ENCODE measurements around the gene SLC2A13.

The SLC2A13 gene

DNA sequence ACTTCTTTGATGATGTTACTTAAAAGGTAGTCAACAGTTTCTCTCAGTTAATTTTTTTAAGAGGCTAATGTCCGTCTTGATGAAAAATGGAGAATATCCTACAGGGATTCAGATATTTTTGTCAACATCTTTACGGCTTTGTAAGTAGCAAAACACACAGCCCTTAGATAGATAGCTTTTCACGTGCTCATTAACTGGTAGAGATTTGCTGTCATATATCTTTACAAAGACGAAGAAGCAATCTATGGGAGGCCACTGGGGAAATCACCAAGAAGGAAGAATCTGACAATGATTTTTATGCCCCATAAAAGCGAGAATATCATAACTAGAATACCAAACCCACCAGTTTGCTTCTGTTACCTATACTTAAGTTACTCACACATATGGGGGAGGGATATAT lies 121.2 kb downstream of the SLC2A13 start:
- Histone ChIP-seq H3K4me1 (ENCODE audit: control insufficient read depth, insufficient read depth, low read length) (no peaks in the 10 kb centered on the region), H3K27me3 (ENCODE audit: control insufficient read depth, insufficient read depth, low read length) (no peaks in the 10 kb centered on the region), H3K9me3 (ENCODE audit: control insufficient read depth, insufficient read depth, low read length) (no peaks in the 10 kb centered on the region), H3K9ac (ENCODE audit: low read depth, low read length) (no peak overlapping the region), H3K36me3 (ENCODE audit: control insufficient read depth, insufficient read depth, low read length) (no peaks in the 10 kb centered on the region), H3K4me3 (ENCODE audit: low read depth, low read length) (no peak overlapping the region)

- H3K9me3 ChIP-seq (ENCODE audit: control insufficient read depth, insufficient read depth, low read length): no peaks in the 10 kb centered on the region
- no peak overlapping the region for H3K9ac ChIP-seq (ENCODE audit: low read depth, low read length)
- H3K4me3 ChIP-seq (ENCODE audit: low read depth, low read length): no peak overlapping the region
- no peaks in the 10 kb centered on the region for H3K36me3 ChIP-seq (ENCODE audit: control insufficient read depth, insufficient read depth, low read length)
- no peaks in the 10 kb centered on the region for H3K27me3 ChIP-seq (ENCODE audit: control insufficient read depth, insufficient read depth, low read length)
- H3K4me1 ChIP-seq (ENCODE audit: control insufficient read depth, insufficient read depth, low read length): peaks cover 2% of the 10 kb centered on the region
Observed at GRCh38 chr12:39975374-39975918, 130.4 kb downstream of the SLC2A13 start.

GRCh38 chr12:39972119-39972518 lies 133.8 kb downstream of the SLC2A13 start:
- no peaks in the 10 kb centered on the region for H3K36me3 ChIP-seq (ENCODE audit: control insufficient read depth, insufficient read depth, low read length)
- no peak overlapping the region for H3K9ac ChIP-seq (ENCODE audit: low read depth, low read length)
- H3K27me3 ChIP-seq (ENCODE audit: control insufficient read depth, insufficient read depth, low read length): no peaks in the 10 kb centered on the region
- no peak overlapping the region for H3K4me3 ChIP-seq (ENCODE audit: low read depth, low read length)
- peaks cover 2% of the 10 kb centered on the region for H3K4me1 ChIP-seq (ENCODE audit: control insufficient read depth, insufficient read depth, low read length)
- no peaks in the 10 kb centered on the region for H3K9me3 ChIP-seq (ENCODE audit: control insufficient read depth, insufficient read depth, low read length)

GRCh38 chr12:39971348-39971747 lies 134.5 kb downstream of the SLC2A13 start:
- Histone ChIP-seq H3K4me3 (ENCODE audit: low read depth, low read length) (no peak overlapping the region), H3K9me3 (ENCODE audit: control insufficient read depth, insufficient read depth, low read length) (no peaks in the 10 kb centered on the region), H3K9ac (ENCODE audit: low read depth, low read length) (no peak overlapping the region), H3K4me1 (ENCODE audit: control insufficient read depth, insufficient read depth, low read length) (peaks cover 2% of the 10 kb centered on the region), H3K27me3 (ENCODE audit: control insufficient read depth, insufficient read depth, low read length) (no peaks in the 10 kb centered on the region), H3K36me3 (ENCODE audit: control insufficient read depth, insufficient read depth, low read length) (no peaks in the 10 kb centered on the region)

DNA sequence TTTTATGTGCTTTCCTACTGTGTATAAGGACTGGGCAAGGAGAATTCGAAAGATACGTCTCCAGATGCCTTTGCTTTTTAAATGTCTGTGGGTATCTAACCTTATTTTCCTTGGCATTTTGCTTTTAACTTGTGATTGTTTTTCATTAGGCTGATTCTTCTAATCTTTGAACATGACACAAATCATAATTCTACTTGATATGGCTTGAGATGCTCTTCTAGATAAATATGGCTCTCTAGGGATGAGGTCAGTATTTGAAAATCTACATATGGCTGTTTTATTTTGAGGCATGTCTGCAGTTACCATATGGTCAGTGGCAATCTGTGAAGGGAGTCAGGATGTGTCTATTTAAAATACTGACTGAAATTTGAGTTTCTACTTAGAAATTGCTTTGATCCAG lies 139.2 kb downstream of the SLC2A13 start:
- H3K4me1 ChIP-seq (ENCODE audit: control insufficient read depth, insufficient read depth, low read length): no peaks in the 10 kb centered on the region
- H3K9ac ChIP-seq (ENCODE audit: low read depth, low read length): no peak overlapping the region
- H3K9me3 ChIP-seq (ENCODE audit: control insufficient read depth, insufficient read depth, low read length): no peaks in the 10 kb centered on the region
- H3K36me3 ChIP-seq (ENCODE audit: control insufficient read depth, insufficient read depth, low read length): no peaks in the 10 kb centered on the region
- no peaks in the 10 kb centered on the region for H3K27me3 ChIP-seq (ENCODE audit: control insufficient read depth, insufficient read depth, low read length)
- H3K4me3 ChIP-seq (ENCODE audit: low read depth, low read length): no peak overlapping the region

- Histone ChIP-seq H3K27me3 (ENCODE audit: control insufficient read depth, insufficient read depth, low read length) (no peaks in the 10 kb centered on the region), H3K9ac (ENCODE audit: low read depth, low read length) (no peak overlapping the region), H3K4me1 (ENCODE audit: control insufficient read depth, insufficient read depth, low read length) (no peaks in the 10 kb centered on the region), H3K4me3 (ENCODE audit: low read depth, low read length) (no peak overlapping the region), H3K36me3 (ENCODE audit: control insufficient read depth, insufficient read depth, low read length) (no peaks in the 10 kb centered on the region), H3K9me3 (ENCODE audit: control insufficient read depth, insufficient read depth, low read length) (no peaks in the 10 kb centered on the region)
Observed at GRCh38 chr12:39966256-39966655, 139.6 kb downstream of the SLC2A13 start.

GRCh38 chr12:39959467-39959866 lies 146.4 kb downstream of the SLC2A13 start:
- Histone ChIP-seq H3K36me3 (ENCODE audit: control insufficient read depth, insufficient read depth, low read length) (no peaks in the 10 kb centered on the region), H3K4me1 (ENCODE audit: control insufficient read depth, insufficient read depth, low read length) (no peaks in the 10 kb centered on the region), H3K4me3 (ENCODE audit: low read depth, low read length) (no peak overlapping the region), H3K9ac (ENCODE audit: low read depth, low read length) (no peak overlapping the region), H3K9me3 (ENCODE audit: control insufficient read depth, insufficient read depth, low read length) (no peaks in the 10 kb centered on the region), H3K27me3 (ENCODE audit: control insufficient read depth, insufficient read depth, low read length) (no peaks in the 10 kb centered on the region)

- H3K4me1 ChIP-seq (ENCODE audit: control insufficient read depth, insufficient read depth, low read length): no peaks in the 10 kb centered on the region
- H3K36me3 ChIP-seq (ENCODE audit: control insufficient read depth, insufficient read depth, low read length): no peaks in the 10 kb centered on the region
- H3K27me3 ChIP-seq (ENCODE audit: control insufficient read depth, insufficient read depth, low read length): no peaks in the 10 kb centered on the region
- no peak overlapping the region for H3K4me3 ChIP-seq (ENCODE audit: low read depth, low read length)
- H3K9ac ChIP-seq (ENCODE audit: low read depth, low read length): no peak overlapping the region
- no peaks in the 10 kb centered on the region for H3K9me3 ChIP-seq (ENCODE audit: control insufficient read depth, insufficient read depth, low read length)
Observed at GRCh38 chr12:39959031-39959430, 146.8 kb downstream of the SLC2A13 start.

DNA sequence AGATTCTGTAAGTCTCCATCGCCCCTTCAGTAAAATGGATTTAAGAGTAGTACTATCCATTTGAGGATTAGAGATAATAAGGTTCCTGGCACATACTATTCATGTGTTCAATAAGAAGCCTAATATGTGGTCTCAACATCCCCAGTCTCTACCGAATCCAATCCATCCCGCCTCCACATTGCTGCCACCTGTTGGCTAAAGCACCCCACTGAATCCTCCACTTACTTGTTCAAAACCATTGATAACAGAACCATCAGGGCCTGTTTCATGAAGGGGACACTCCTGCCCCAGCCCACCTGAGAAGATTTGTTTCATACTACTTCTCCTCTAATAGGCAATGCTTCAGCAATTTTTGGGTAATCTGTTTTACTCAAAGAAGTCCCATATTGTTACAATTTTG lies 147.5 kb downstream of the SLC2A13 start:
- H3K9me3 ChIP-seq (ENCODE audit: control insufficient read depth, insufficient read depth, low read length): no peaks in the 10 kb centered on the region
- H3K4me3 ChIP-seq (ENCODE audit: low read depth, low read length): no peak overlapping the region
- no peaks in the 10 kb centered on the region for H3K36me3 ChIP-seq (ENCODE audit: control insufficient read depth, insufficient read depth, low read length)
- H3K4me1 ChIP-seq (ENCODE audit: control insufficient read depth, insufficient read depth, low read length): no peaks in the 10 kb centered on the region
- no peak overlapping the region for H3K9ac ChIP-seq (ENCODE audit: low read depth, low read length)
- no peaks in the 10 kb centered on the region for H3K27me3 ChIP-seq (ENCODE audit: control insufficient read depth, insufficient read depth, low read length)

GRCh38 chr12:39956725-39957124 lies 149.2 kb downstream of the SLC2A13 start:
- no peaks in the 10 kb centered on the region for H3K9me3 ChIP-seq (ENCODE audit: control insufficient read depth, insufficient read depth, low read length)
- H3K36me3 ChIP-seq (ENCODE audit: control insufficient read depth, insufficient read depth, low read length): no peaks in the 10 kb centered on the region
- no peak overlapping the region for H3K4me3 ChIP-seq (ENCODE audit: low read depth, low read length)
- no peaks in the 10 kb centered on the region for H3K27me3 ChIP-seq (ENCODE audit: control insufficient read depth, insufficient read depth, low read length)
- no peaks in the 10 kb centered on the region for H3K4me1 ChIP-seq (ENCODE audit: control insufficient read depth, insufficient read depth, low read length)
- no peak overlapping the region for H3K9ac ChIP-seq (ENCODE audit: low read depth, low read length)

- H3K27me3 ChIP-seq (ENCODE audit: control insufficient read depth, insufficient read depth, low read length): no peaks in the 10 kb centered on the region
- no peak overlapping the region for H3K4me3 ChIP-seq (ENCODE audit: low read depth, low read length)
- H3K36me3 ChIP-seq (ENCODE audit: control insufficient read depth, insufficient read depth, low read length): no peaks in the 10 kb centered on the region
- H3K9ac ChIP-seq (ENCODE audit: low read depth, low read length): no peak overlapping the region
- H3K4me1 ChIP-seq (ENCODE audit: control insufficient read depth, insufficient read depth, low read length): no peaks in the 10 kb centered on the region
- no peaks in the 10 kb centered on the region for H3K9me3 ChIP-seq (ENCODE audit: control insufficient read depth, insufficient read depth, low read length)
Observed at GRCh38 chr12:39946361-39947280, 159.3 kb downstream of the SLC2A13 start.

- no peaks in the 10 kb centered on the region for H3K9me3 ChIP-seq (ENCODE audit: control insufficient read depth, insufficient read depth, low read length)
- H3K4me3 ChIP-seq (ENCODE audit: low read depth, low read length): no peak overlapping the region
- no peak overlapping the region for H3K9ac ChIP-seq (ENCODE audit: low read depth, low read length)
- no peaks in the 10 kb centered on the region for H3K4me1 ChIP-seq (ENCODE audit: control insufficient read depth, insufficient read depth, low read length)
- no peaks in the 10 kb centered on the region for H3K36me3 ChIP-seq (ENCODE audit: control insufficient read depth, insufficient read depth, low read length)
- no peaks in the 10 kb centered on the region for H3K27me3 ChIP-seq (ENCODE audit: control insufficient read depth, insufficient read depth, low read length)
Observed at GRCh38 chr12:39937119-39937518, 168.8 kb downstream of the SLC2A13 start.
